Measurements from ENCODE around the gene SS18.

Gene SS18

DNA sequence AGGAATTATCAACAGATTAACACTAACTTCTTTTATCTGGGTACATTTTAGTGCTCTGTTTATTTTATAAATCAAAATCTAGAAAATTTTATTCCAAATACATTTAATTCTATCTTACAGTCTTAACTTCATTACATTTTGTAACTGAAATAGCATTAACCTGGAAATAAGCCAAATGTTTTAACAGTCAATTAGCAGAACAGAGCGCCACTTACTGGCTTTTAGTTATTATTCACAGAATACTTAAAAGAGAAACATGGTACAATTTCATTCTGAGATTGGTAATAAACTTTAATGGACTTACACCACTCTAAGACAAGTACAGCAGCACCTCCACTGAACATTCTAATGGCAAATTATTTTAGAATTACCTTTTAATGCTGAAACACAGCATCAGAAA lies 38.6 kb downstream of the SS18 start:
- TF ChIP-seq, protein P1, sequence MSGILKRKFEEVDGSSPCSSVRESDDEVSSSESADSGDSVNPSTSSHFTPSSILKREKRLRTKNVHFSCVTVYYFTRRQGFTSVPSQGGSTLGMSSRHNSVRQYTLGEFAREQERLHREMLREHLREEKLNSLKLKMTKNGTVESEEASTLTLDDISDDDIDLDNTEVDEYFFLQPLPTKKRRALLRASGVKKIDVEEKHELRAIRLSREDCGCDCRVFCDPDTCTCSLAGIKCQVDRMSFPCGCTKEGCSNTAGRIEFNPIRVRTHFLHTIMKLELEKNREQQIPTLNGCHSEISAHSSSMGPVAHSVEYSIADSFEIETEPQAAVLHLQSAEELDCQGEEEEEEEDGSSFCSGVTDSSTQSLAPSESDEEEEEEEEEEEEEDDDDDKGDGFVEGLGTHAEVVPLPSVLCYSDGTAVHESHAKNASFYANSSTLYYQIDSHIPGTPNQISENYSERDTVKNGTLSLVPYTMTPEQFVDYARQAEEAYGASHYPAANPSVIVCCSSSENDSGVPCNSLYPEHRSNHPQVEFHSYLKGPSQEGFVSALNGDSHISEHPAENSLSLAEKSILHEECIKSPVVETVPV (CRISPR knock-in tag; IDR thresholded peaks at IDR 0.05), result no peak
- no peak for TF ChIP-seq ESRRG (CRISPR knock-in tag; IDR thresholded peaks at IDR 0.05)
- no peak for TF ChIP-seq GLIS3 (CRISPR knock-in tag; IDR thresholded peaks at IDR 0.05)
- TF ChIP-seq ISL1 (CRISPR knock-in tag; IDR thresholded peaks at IDR 0.05), result 0 out of 2 replicates have a peak, but pooled peaks have one; percentile 22
- TF ChIP-seq ARNTL (CRISPR knock-in tag; IDR thresholded peaks at IDR 0.05; ENCODE audit: borderline replicate concordance, low read depth), result no peak
- TF ChIP-seq RARB (CRISPR knock-in tag; IDR thresholded peaks at IDR 0.05), result no peak
- TF ChIP-seq, protein P2, sequence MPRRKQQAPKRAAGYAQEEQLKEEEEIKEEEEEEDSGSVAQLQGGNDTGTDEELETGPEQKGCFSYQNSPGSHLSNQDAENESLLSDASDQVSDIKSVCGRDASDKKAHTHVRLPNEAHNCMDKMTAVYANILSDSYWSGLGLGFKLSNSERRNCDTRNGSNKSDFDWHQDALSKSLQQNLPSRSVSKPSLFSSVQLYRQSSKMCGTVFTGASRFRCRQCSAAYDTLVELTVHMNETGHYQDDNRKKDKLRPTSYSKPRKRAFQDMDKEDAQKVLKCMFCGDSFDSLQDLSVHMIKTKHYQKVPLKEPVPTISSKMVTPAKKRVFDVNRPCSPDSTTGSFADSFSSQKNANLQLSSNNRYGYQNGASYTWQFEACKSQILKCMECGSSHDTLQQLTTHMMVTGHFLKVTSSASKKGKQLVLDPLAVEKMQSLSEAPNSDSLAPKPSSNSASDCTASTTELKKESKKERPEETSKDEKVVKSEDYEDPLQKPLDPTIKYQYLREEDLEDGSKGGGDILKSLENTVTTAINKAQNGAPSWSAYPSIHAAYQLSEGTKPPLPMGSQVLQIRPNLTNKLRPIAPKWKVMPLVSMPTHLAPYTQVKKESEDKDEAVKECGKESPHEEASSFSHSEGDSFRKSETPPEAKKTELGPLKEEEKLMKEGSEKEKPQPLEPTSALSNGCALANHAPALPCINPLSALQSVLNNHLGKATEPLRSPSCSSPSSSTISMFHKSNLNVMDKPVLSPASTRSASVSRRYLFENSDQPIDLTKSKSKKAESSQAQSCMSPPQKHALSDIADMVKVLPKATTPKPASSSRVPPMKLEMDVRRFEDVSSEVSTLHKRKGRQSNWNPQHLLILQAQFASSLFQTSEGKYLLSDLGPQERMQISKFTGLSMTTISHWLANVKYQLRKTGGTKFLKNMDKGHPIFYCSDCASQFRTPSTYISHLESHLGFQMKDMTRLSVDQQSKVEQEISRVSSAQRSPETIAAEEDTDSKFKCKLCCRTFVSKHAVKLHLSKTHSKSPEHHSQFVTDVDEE (CRISPR knock-in tag; IDR thresholded peaks at IDR 0.05), result no peak
- no peak for ATAC-seq

DNA sequence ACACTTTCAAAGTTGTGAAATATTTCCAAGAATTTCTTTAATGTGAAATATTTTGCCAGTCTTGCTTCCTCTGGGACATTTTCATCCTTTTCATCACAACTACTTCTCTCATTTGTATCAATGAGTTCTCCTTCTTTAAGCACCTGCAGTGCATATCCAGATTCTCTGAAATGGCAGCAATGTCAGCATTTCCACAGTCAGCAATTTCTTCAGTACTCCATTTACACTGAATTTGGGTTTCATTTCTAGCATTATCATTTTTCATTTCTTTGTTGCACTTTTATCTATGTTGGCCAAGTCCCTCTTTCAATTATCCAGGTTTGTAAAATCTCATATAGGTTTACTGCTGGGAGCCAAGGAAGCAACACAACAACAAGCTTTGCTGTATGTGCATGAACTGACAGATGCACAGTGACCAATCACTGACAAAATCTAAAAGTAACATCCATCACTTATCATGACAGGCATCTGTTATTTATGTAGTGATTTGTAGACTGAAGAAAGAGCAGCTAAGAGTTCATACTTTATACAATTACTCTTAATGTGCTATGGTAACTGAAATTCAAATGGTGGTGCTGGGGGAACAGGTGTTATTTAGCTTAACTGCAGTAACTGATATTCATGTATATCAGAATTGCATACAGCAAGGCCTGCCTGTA lies 43.9 kb downstream of the SS18 start:
- ATAC-seq, result no peak
- no peak for TF ChIP-seq CSDC2 (CRISPR knock-in tag; IDR thresholded peaks at IDR 0.05)
- TF ChIP-seq ESRRG (CRISPR knock-in tag; IDR thresholded peaks at IDR 0.05), result no peak
- no peak for TF ChIP-seq BACH2 (CRISPR knock-in tag; IDR thresholded peaks at IDR 0.05; ENCODE audit: borderline replicate concordance)
- TF ChIP-seq ISL1 (CRISPR knock-in tag; IDR thresholded peaks at IDR 0.05), result no peak
- no peak for TF ChIP-seq ZNF70 (CRISPR knock-in tag; IDR thresholded peaks at IDR 0.05)
- TF ChIP-seq, protein P3, sequence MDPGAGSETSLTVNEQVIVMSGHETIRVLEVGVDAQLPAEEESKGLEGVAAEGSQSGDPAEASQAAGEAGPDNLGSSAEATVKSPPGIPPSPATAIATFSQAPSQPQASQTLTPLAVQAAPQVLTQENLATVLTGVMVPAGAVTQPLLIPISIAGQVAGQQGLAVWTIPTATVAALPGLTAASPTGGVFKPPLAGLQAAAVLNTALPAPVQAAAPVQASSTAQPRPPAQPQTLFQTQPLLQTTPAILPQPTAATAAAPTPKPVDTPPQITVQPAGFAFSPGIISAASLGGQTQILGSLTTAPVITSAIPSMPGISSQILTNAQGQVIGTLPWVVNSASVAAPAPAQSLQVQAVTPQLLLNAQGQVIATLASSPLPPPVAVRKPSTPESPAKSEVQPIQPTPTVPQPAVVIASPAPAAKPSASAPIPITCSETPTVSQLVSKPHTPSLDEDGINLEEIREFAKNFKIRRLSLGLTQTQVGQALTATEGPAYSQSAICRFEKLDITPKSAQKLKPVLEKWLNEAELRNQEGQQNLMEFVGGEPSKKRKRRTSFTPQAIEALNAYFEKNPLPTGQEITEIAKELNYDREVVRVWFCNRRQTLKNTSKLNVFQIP (CRISPR knock-in tag; IDR thresholded peaks at IDR 0.05; ENCODE audit: borderline replicate concordance, low read depth), result no peak
- TF ChIP-seq TCF4 (CRISPR knock-in tag; IDR thresholded peaks at IDR 0.05; ENCODE audit: borderline replicate concordance), result no peak
- no peak for TF ChIP-seq ZFP3 (CRISPR knock-in tag; IDR thresholded peaks at IDR 0.05)
- no peak for TF ChIP-seq RARB (CRISPR knock-in tag; IDR thresholded peaks at IDR 0.05)
- TF ChIP-seq TOX (CRISPR knock-in tag; IDR thresholded peaks at IDR 0.05; ENCODE audit: borderline replicate concordance), result no peak

DNA sequence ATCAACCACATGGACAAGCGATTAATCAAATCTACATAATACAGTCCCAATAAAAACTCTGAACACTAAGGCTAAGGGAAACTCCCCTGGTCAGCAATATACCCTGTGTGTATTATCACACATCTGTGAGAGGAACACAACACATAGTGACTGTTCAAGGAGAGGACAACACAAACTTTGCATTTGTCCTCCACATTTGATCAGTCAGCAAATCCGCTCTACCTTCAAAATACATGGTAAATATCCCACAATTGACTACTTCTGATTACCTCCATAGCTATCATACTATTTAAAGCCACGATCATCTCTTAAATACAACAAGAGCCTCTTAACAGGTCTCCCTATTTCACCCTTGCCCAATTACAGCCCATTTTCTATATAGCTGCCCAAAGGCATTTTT lies 45.6 kb downstream of the SS18 start:
- TF ChIP-seq TOX (CRISPR knock-in tag; IDR thresholded peaks at IDR 0.05; ENCODE audit: borderline replicate concordance) (no peak), SNAI2 (CRISPR knock-in tag; IDR thresholded peaks at IDR 0.05) (no peak), ZNF565 (CRISPR knock-in tag; conservative IDR thresholded peaks at IDR 0.05; ENCODE audit: low read depth) (no peak), ZNF8 (CRISPR knock-in tag; IDR thresholded peaks at IDR 0.05) (no peak), ZFP3 (CRISPR knock-in tag; IDR thresholded peaks at IDR 0.05) (no peak), GLIS3 (CRISPR knock-in tag; IDR thresholded peaks at IDR 0.05) (no peak), OSR1 (CRISPR knock-in tag; IDR thresholded peaks at IDR 0.05) (no peak), ZC3H10 (CRISPR knock-in tag; IDR thresholded peaks at IDR 0.05) (no peak), ZNF70 (CRISPR knock-in tag; IDR thresholded peaks at IDR 0.05) (no peak), ZFP30 (CRISPR knock-in tag; IDR thresholded peaks at IDR 0.05) (no peak)
- TF ChIP-seq, protein P2 (CRISPR knock-in tag; IDR thresholded peaks at IDR 0.05), result no peak
- TF ChIP-seq, protein P4, sequence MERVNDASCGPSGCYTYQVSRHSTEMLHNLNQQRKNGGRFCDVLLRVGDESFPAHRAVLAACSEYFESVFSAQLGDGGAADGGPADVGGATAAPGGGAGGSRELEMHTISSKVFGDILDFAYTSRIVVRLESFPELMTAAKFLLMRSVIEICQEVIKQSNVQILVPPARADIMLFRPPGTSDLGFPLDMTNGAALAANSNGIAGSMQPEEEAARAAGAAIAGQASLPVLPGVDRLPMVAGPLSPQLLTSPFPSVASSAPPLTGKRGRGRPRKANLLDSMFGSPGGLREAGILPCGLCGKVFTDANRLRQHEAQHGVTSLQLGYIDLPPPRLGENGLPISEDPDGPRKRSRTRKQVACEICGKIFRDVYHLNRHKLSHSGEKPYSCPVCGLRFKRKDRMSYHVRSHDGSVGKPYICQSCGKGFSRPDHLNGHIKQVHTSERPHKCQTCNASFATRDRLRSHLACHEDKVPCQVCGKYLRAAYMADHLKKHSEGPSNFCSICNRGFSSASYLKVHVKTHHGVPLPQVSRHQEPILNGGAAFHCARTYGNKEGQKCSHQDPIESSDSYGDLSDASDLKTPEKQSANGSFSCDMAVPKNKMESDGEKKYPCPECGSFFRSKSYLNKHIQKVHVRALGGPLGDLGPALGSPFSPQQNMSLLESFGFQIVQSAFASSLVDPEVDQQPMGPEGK (CRISPR knock-in tag; IDR thresholded peaks at IDR 0.05; ENCODE audit: borderline replicate concordance), result no peak
- TF ChIP-seq, protein P3 (CRISPR knock-in tag; IDR thresholded peaks at IDR 0.05; ENCODE audit: borderline replicate concordance, low read depth), result no peak
- no peak for ATAC-seq

Data from SK-N-SH treated with all-trans-retinoic acid at 6 μM for 48 hours (cell line).